Measurements from ENCODE around the gene SLC50A1. TPM values are rescaled to one million over a fixed set of nuclear protein-coding genes. Genes with fewer than 3 reads are reported as not detected.

The SLC50A1 gene
- total and polyA plus RNA-seq, 9 of the 15 experiments (the other 6 are each of a cell fraction or from before 2014, with no cell fraction given) = 46.5 to 132 (median 91.9) TPM

GRCh38 chr1:155137154-155137949, 1.7 kb downstream of the SLC50A1 start (continued):
- no peak for TF ChIP-seq NCOA4 (IDR thresholded peaks at IDR 0.05; ENCODE audit: partially characterized antibody)
- TF ChIP-seq ZNF12 (CRISPR knock-in tag; IDR thresholded peaks at IDR 0.05) = no peak
- peak in 1 of 2 experiments; percentile 47; a peak in 1 of 4 replicates for TF ChIP-seq ZNF639 (CRISPR knock-in tag; conservative IDR thresholded peaks at IDR 0.05 in 1 of 2, IDR thresholded peaks at IDR 0.05 in 1 of 2)
- TF ChIP-seq ZNF785 (CRISPR knock-in tag; IDR thresholded peaks at IDR 0.05) = no peak
- TF ChIP-seq NFIC (IDR thresholded peaks at IDR 0.05) = peak; percentile 47; the same call in 1 of the 2 replicates
- no peak for TF ChIP-seq SMARCC2 (IDR thresholded peaks at IDR 0.05; ENCODE audit: low read depth)
- no peak for TF ChIP-seq ZC3H11A (IDR thresholded peaks at IDR 0.05; ENCODE audit: low read depth, low read length)
- TF ChIP-seq CBX8 (IDR thresholded peaks at IDR 0.05; ENCODE audit: borderline replicate concordance, extremely low read depth, low read depth, low read length, poor library complexity, severe bottlenecking) = no peak
- TF ChIP-seq FOXJ2 (tag; IDR thresholded peaks at IDR 0.05) = no peak
- TF ChIP-seq ETV5 (CRISPR knock-in tag; IDR thresholded peaks at IDR 0.05; ENCODE audit: low read depth) = no peak
- TF ChIP-seq ZNF584 (CRISPR knock-in tag; IDR thresholded peaks at IDR 0.05; ENCODE audit: low read depth) = no peak
- TF ChIP-seq KDM5B (IDR thresholded peaks at IDR 0.05; ENCODE audit: insufficient replicate concordance, low read depth, low read length) = peak; percentile 48
- TF ChIP-seq THRAP3 (IDR thresholded peaks at IDR 0.05; ENCODE audit: borderline replicate concordance) = no peak
- no peak for TF ChIP-seq ZFP91 (CRISPR knock-in tag; IDR thresholded peaks at IDR 0.05)
- no peak for TF ChIP-seq COPS2 (conservative IDR thresholded peaks at IDR 0.05)
- TF ChIP-seq KAT7 (CRISPR knock-in tag; IDR thresholded peaks at IDR 0.05; ENCODE audit: borderline replicate concordance) = peak; percentile 54; the same call in 1 of the 2 replicates
- TF ChIP-seq ZNF408 (CRISPR knock-in tag; IDR thresholded peaks at IDR 0.05; ENCODE audit: low read depth) = no peak
- TF ChIP-seq ZC3H8 (IDR thresholded peaks at IDR 0.05) = no peak
- TF ChIP-seq SMC3 (conservative IDR thresholded peaks at IDR 0.05; ENCODE audit: insufficient read depth, low read depth, low read length) = no peak
- TF ChIP-seq THRA (IDR thresholded peaks at IDR 0.05) = no peak
- no peak for TF ChIP-seq ELF2 (CRISPR knock-in tag; IDR thresholded peaks at IDR 0.05)
- TF ChIP-seq ZNF644 (tag; IDR thresholded peaks at IDR 0.05; ENCODE audit: low read depth) = no peak
- no peak for TF ChIP-seq MXD1 (CRISPR knock-in tag; IDR thresholded peaks at IDR 0.05; ENCODE audit: borderline replicate concordance, poor library complexity, severe bottlenecking)

Measured in K562 (cell line).